Ovary (tissue), 9 donors: Measurements from ENCODE around the gene ADAMTS17. TPM values are rescaled to one million over a fixed set of nuclear protein-coding genes. Genes with fewer than 3 reads are reported as not detected.

ENCODE experiments used
- DNase-seq, 5 donors: peaks; one replicate each; pipeline ENCODE4 v3.0.0-alpha.2; 2019 to 2020
- H3K27ac ChIP-seq, 2 donors: fragments of 200-600 bp; one replicate each; pipeline versions ENCODE4 v1.5.1 to v1.8.0; 2019 to 2022
- H3K27me3 ChIP-seq: fragments of 200-600 bp; one replicate; pipeline ENCODE4 v1.8.0; 2022
- H3K36me3 ChIP-seq: fragments of 200-600 bp; sonication (generic); one replicate; pipeline ENCODE4 v1.5.1; 2019
- H3K4me1 ChIP-seq: one replicate; pipeline ENCODE4 v1.8.1; 2013; ENCODE audit warnings: mild to moderate bottlenecking, moderate library complexity; ENCODE audit not compliant: insufficient read depth
- H3K4me3 ChIP-seq: fragments of 200-600 bp; sonication (generic); one replicate; pipeline ENCODE4 v1.5.1; 2017
- H3K9me3 ChIP-seq, 2 donors: fragments of 200-600 bp in 1 of 2; sonication (generic) in 1 of 2; one replicate each; pipeline versions ENCODE4 v1.5.1 to v1.8.1; 2013 to 2019; ENCODE audit warnings: mild to moderate bottlenecking in 1 of 2, moderate library complexity in 1 of 2
- EP300 ChIP-seq: sonication (generic); formaldehyde crosslinking; IDR thresholded peaks from one replicate; pipeline ENCODE4 v1.6.1; 2017; ENCODE audit warnings: antibody characterized with exemption
- POLR2A ChIP-seq: fragments of 450-650 bp; IDR thresholded peaks from one replicate; pipeline ENCODE4 v1.6.1; 2017; ENCODE audit warnings: antibody characterized with exemption, mild to moderate bottlenecking, moderate library complexity
- WGBS, 3 donors: extraction: QIAGEN DNeasy Blood & Tissue Kit in 1 of 3; methylation state at CpG; one replicate each; pipeline versions ENCODE4 v1.1.5 to v1.1.7; 2013 to 2017; 5-methylcytosine and 5-hydroxymethylcytosine counted together
- intact Hi-C, 4 donors: fragments of 100-400 bp; cut with DNase I; formaldehyde crosslinking; loops; one replicate each; pipeline versions ENCODE4 v1.11.0 to v1.15.1; 2022 to 2023
- polyA plus RNA-seq, 2 donors: library from polyadenylated mRNA; stranded (reverse); fragments of 200-250 nt in 1 of 2; fragments of 350-450 nt in 1 of 2; fragmentation: Illumina TruSeq in 1 of 2; extraction: RNeasy Lipid Tissue Mini Kit (QIAGEN cat#74804) in 1 of 2; gene quantifications; one replicate each; pipeline ENCODE4 v1.2.3, GENCODE V29; 2013 to 2014
- total RNA-seq, 7 donors: library from RNA; depleted of rRNA in 2 of 7; stranded (reverse); fragments of >200 nt in 2 of 7; fragmentation: NEBNext Ultra II Directional in 3 of 7; extraction: Animal tissue kit (Norgen Biotek cat#: 25700) in 3 of 7; gene quantifications; one replicate each; pipeline versions ENCODE4 v1.1.0 to v1.2.4, GENCODE V29; 2016 to 2023
- TF ChIP-seq, protein P1 (sequence below), 3 donors: fragments of 450-650 bp in 2 of 3; fragments of 200-600 bp in 1 of 3; IDR thresholded peaks; one replicate each; pipeline versions ENCODE4 v1.5.1 to v1.8.0; 2016 to 2022; ENCODE audit warnings: antibody characterized with exemption in 3 of 3, mild to moderate bottlenecking in 1 of 3
- donor health status: DM: no; HTN: no; CAD: no; lungs with moderate emphysema.
- donor health status: DM: no; HTN: no; CAD: no.
- donor health status: Bipolar disorder and iron deficiency.
- donor health status: DM: yes; HTN: yes; CAD: no.
- donor health status: DM: no; HTN: no; CAD: no.
- donor health status: DM: yes; HTN: yes; CAD: no.

ADAMTS17 gene
- total and polyA plus RNA-seq, 9 donors: 1.3 to 11.3 (median 5.9) TPM

- Histone ChIP-seq H3K4me1 (no peaks in the 10 kb centered on the region), H3K9me3 (no peaks in the 10 kb centered on the region), H3K27me3 (no peaks in the 10 kb centered on the region), H3K4me3 (no peak overlapping the region), H3K36me3 (no peaks in the 10 kb centered on the region), H3K27ac (no peak overlapping the region)
- intact Hi-C loops: no loop called here
- TF ChIP-seq POLR2A: no peak
- TF ChIP-seq EP300: no peak
- TF ChIP-seq, protein P1, sequence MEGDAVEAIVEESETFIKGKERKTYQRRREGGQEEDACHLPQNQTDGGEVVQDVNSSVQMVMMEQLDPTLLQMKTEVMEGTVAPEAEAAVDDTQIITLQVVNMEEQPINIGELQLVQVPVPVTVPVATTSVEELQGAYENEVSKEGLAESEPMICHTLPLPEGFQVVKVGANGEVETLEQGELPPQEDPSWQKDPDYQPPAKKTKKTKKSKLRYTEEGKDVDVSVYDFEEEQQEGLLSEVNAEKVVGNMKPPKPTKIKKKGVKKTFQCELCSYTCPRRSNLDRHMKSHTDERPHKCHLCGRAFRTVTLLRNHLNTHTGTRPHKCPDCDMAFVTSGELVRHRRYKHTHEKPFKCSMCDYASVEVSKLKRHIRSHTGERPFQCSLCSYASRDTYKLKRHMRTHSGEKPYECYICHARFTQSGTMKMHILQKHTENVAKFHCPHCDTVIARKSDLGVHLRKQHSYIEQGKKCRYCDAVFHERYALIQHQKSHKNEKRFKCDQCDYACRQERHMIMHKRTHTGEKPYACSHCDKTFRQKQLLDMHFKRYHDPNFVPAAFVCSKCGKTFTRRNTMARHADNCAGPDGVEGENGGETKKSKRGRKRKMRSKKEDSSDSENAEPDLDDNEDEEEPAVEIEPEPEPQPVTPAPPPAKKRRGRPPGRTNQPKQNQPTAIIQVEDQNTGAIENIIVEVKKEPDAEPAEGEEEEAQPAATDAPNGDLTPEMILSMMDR (IDR thresholded peaks at IDR 0.05): no peak
- DNase-seq: no peak
- WGBS, 3 donors: 40 to 72% (median 68%) methylated on average over 5 of the region's 5 CpGs
Observed at GRCh38 chr15:100254285-100254684, 87.5 kb downstream of the ADAMTS17 start.

DNA sequence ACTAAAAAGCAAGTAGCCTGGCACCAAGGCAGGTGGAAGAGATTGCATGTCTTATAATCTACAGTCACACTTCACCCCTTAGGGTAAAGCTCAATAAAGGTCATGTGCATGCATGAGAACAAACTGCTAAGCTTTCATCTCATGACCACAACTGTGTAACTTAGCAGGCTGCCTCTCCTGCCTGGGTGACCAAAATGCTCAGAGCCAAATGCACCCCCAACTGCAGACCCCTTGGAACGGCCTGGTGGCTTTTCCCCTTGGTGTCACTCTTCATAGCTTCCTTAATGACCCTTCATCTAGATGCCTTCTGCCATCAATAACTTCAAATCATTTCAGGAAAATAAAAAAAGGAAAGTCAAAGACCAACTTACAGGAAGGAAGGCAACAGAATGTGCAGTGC is 88.1 kb downstream of the ADAMTS17 start:
- H3K27ac ChIP-seq: no peak overlapping the region
- WGBS, 3 donors: 65 to 87% (median 79%) methylated on average over 1 of the region's 1 CpG
- no peaks in the 10 kb centered on the region for H3K27me3 ChIP-seq
- intact Hi-C loops: no loop called here
- H3K4me1 ChIP-seq: no peaks in the 10 kb centered on the region
- no peak for DNase-seq
- no peak for TF ChIP-seq POLR2A
- no peak for TF ChIP-seq EP300
- TF ChIP-seq, protein P1 (IDR thresholded peaks at IDR 0.05): no peak
- H3K4me3 ChIP-seq: no peak overlapping the region
- no peaks in the 10 kb centered on the region for H3K9me3 ChIP-seq
- no peaks in the 10 kb centered on the region for H3K36me3 ChIP-seq

DNA sequence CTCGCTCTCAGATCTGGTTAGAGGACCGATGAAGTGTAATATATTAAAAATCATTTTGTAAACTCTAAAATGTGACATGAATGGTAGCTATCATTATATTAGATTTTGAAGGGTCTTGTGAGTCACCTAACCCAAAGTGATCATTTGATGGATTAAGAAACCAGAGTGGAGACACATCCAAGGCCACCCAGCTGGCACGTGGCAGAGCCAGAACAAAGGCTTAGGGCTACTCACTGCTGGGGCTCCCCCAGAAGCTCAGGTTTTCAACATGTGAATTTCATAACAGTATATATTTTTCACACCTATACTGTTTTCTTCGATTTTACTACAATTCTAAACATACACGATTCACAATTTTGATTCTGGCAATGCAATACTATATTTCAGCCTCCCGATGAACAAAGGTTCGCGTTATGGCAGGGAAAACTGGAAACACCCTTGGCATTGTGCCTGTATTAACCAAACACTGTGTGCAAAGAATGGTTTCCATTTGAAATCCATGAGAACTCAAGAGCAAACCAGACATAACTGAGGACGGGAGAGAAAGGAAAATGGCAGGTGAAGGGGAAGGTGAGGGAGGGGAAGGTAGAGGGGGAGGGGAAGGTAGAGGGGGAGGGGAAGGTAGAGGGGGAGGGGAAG is 88.9 kb downstream of the ADAMTS17 start:
- Histone ChIP-seq H3K9me3 (no peaks in the 10 kb centered on the region), H3K4me3 (no peak overlapping the region), H3K27ac (no peak overlapping the region), H3K4me1 (no peaks in the 10 kb centered on the region), H3K36me3 (no peaks in the 10 kb centered on the region), H3K27me3 (no peaks in the 10 kb centered on the region)
- 83 to 89% (median 86%) methylated on average over 9 of the region's 9 CpGs for WGBS, 3 donors
- peak in 1 of 5 donors; percentile 3 for DNase-seq
- TF ChIP-seq POLR2A: no peak
- TF ChIP-seq, protein P1 (IDR thresholded peaks at IDR 0.05): no peak
- TF ChIP-seq EP300: no peak
- intact Hi-C loops: no loop called here

DNA sequence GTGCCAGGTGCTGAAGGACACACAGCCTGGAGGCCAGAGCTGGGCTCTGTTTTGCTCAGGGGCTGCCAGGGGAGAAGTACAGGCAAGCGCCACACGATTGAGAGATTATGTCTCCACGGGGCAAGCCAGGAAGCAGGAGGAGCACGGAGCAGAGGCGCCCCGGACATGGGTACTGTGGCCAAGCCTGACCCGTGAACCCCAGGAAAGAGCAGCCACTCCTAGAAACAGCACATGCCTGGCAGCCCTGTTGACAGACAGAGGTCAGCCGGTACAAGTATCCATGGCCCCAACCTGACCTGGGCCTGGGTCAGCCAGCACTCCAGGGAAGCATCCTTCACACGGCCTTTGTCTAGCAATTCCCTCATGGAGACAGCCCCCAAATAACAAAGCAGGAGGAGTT is 89.4 kb downstream of the ADAMTS17 start:
- TF ChIP-seq POLR2A (no peak), EP300 (no peak)
- TF ChIP-seq, protein P1 (IDR thresholded peaks at IDR 0.05): no peak
- Histone ChIP-seq H3K36me3 (no peaks in the 10 kb centered on the region), H3K27me3 (no peaks in the 10 kb centered on the region), H3K9me3 (no peaks in the 10 kb centered on the region), H3K4me3 (no peak overlapping the region), H3K27ac (no peak overlapping the region), H3K4me1 (no peaks in the 10 kb centered on the region)
- intact Hi-C loops: no loop called here
- peak in 1 of 5 donors; percentile 15 for DNase-seq
- 86 to 91% (median 87%) methylated on average over 9 of the region's 9 CpGs for WGBS, 3 donors
